D721Med (cell line): ENCODE measurements around the gene VEGFA.
"Not testable (repeated sequence)": the region's sequence is repeated elsewhere in the genome, so short reads cannot be mapped to it uniquely, and the experiment has no call there.

Source experiments
- DNase-seq: peaks from one replicate; pipeline ENCODE4 v3.0.0; 2011; ENCODE audit warnings: low spot score; ENCODE audit not compliant: insufficient read length
- FAIRE-seq: peaks from 2 replicates; lab custom pipeline; 2011; peaks lifted over from hg19 to GRCh38; lab: Jason Lieb, UNC
- TF ChIP-seq, protein P1 (sequence below): IDR thresholded peaks from 2 replicates; pipeline ENCODE4 v1.5.1; 2012; ENCODE audit warnings: mild to moderate bottlenecking, control low read depth; ENCODE audit not compliant: insufficient read depth; ENCODE audit errors: missing control alignments

The VEGFA gene

DNA sequence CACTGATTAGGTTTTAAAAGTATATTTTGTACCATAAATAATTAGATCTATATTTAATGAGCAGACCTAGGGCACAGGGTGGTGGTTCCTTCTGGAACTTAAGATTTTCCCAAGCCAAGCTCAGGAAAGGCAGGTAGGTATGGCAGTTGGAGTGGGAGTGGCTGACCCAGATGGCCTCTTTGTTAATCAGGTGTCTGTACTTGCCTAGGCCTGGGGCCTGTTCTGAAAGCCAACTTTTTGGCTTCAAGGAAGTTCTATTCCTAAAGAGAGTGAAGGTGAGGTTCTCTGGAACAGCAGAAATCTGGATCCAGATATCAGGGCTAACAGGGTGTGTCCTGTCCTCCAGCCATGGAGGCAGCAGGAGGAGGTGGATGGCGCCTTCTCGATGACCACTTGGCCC is 44.9 kb downstream of the VEGFA start:
- DNase-seq (no peak), FAIRE-seq (no peak)
- TF ChIP-seq, protein P1, sequence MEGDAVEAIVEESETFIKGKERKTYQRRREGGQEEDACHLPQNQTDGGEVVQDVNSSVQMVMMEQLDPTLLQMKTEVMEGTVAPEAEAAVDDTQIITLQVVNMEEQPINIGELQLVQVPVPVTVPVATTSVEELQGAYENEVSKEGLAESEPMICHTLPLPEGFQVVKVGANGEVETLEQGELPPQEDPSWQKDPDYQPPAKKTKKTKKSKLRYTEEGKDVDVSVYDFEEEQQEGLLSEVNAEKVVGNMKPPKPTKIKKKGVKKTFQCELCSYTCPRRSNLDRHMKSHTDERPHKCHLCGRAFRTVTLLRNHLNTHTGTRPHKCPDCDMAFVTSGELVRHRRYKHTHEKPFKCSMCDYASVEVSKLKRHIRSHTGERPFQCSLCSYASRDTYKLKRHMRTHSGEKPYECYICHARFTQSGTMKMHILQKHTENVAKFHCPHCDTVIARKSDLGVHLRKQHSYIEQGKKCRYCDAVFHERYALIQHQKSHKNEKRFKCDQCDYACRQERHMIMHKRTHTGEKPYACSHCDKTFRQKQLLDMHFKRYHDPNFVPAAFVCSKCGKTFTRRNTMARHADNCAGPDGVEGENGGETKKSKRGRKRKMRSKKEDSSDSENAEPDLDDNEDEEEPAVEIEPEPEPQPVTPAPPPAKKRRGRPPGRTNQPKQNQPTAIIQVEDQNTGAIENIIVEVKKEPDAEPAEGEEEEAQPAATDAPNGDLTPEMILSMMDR: no peak

DNA sequence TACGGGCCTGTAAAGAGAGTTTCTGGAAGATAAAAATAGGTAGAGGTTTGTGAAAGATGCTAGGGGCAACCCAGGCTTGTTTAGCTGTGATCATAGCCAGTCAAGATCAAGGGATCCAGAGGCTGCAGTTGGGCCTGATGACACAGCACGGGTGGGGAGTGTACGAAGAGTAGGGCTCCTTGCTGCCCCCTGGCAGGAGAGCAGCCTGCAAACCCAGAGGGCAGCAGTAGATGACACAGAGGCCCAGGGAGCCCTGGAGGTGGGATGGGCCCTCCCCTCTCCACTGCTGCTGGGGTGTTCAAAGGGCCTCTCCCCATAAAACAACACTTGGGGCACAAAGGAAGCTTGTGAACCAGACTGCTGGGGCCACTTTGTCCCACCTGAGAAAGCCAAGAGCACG is 47.2 kb downstream of the VEGFA start:
- no peak for DNase-seq
- FAIRE-seq: no peak
- TF ChIP-seq, protein P1: peak; percentile 32

DNA sequence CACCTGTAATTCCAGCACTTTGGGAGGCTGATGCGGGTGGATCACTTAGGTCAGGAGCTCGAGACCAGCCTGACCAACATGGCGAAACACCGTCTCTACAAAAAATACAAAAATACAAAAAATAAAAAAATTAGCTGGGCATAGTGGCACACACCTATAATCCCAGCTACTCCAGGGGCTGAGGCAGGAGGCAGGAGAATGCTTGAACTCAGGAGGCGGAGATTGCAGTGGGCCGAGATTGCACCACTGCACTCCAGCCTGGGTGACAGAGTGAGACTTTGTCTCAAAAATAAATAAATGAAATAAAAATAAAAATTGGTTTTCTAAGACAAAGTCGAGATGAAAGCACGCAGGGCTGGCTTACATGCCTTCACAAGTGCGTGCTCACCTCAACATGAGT is 49.0 kb downstream of the VEGFA start:
- not testable (repeated sequence) for FAIRE-seq, DNase-seq

DNA sequence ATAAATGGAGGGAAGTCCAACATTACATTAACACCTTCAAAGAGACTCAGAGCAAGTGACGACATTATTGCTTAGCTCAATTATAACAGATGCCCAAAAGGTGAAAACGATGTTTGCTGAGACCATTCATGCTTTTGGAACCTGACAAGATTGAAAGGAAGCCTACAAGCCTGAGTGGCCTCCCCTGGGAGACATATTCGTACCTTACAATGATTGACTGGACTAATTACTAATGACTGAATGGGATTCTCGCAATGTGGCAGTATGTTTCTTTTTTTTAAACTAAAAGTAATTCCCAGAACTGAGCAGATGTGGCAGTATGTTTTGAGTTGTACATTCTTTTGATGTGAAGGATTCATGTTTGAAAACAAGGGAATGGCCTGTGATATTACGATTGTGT is 49.9 kb downstream of the VEGFA start:
- FAIRE-seq (no peak), DNase-seq (no peak)
- TF ChIP-seq, protein P1: no peak

DNA sequence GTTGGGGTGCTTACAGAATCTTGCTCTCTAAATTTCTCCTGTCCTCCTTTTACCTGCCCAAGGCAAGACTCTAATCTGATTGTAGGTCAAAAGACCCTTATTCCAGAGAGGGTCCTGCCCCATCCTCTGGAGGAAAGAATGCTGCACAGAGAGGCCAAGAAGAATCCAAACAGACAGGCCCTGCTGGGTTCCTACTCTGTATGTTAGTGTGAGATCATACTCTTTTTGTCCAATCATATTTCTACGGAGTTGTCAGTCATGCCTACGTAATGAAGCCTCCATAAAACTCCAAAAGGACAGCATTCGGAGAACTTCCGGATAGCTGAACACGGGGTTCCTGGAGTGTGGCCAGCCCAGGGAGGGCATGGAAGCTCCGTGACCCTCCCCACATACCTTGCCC is 50.5 kb downstream of the VEGFA start:
- FAIRE-seq (no peak), DNase-seq (no peak)
- TF ChIP-seq, protein P1: no peak

DNA sequence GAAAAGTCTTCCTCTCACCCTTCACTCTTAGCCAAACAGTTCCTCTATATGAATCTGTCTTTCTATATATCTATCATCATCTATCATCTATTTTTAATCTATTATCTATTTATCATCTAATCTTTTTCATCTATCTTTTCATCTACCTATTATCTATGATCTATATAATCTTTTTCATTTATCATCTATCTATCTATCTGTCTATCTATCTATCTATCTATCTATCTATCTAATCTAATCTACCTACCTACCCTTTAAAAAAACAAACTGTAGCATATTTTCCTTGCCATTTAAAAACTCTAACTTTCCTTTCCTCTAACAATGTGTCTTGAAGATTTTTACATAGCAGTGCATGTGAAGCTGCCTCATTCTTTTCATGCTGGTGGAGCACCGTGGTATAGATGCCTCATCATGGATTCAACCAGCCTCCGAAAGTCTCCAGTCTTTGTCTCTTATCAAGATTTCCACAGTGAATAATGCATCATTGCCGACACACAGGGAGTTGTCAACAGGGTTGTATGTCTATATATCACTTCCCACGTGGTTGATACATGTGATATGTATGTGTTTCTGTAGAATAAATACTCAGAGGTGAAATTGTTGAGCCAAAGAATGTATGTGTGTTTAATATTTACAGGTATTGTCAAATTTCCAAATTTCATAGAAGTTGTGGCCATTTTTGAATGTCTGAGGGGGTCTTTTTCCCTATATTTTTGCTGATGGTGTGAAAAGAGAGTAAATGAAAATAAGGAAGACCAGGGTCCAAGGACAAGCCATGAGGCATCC is 51.3 kb downstream of the VEGFA start:
- no peak for DNase-seq
- no peak for FAIRE-seq
- TF ChIP-seq, protein P1: no peak

DNA sequence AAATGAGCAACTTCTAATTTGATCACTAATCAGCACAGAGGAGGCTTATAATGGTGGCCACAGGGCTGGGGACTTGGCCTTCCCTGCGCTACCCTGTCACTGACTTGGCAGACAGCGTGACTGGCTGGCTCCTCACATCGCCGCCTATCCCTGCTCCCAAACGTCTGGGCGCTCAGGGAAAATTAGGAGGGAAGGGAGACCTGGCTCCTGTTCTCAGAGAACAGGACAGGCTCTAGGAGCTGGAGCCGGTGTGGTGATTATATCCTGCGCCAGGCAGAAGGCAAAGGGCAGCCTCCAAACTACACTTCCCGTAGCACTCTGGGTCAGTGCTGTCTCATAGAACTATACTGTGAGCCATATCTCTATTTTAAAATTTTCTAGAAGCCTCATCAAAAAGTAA is 53.4 kb downstream of the VEGFA start:
- TF ChIP-seq, protein P1: no peak
- DNase-seq: no peak
- no peak for FAIRE-seq
